GM19328 (cell line): Measurements from ENCODE around the gene OOSP4B.
"Not testable (repeated sequence)": the region's sequence is repeated elsewhere in the genome, so short reads cannot be mapped to it uniquely, and the experiment has no call there.

Experiments used
- ATAC-seq: cut with Tn5 transposase; IDR thresholded peaks from one replicate; pipeline ENCODE4 v1.9.1; 2021; ENCODE audit warnings: mild to moderate bottlenecking, moderate library complexity; ENCODE audit not compliant: unreplicated experiment

OOSP4B gene

DNA sequence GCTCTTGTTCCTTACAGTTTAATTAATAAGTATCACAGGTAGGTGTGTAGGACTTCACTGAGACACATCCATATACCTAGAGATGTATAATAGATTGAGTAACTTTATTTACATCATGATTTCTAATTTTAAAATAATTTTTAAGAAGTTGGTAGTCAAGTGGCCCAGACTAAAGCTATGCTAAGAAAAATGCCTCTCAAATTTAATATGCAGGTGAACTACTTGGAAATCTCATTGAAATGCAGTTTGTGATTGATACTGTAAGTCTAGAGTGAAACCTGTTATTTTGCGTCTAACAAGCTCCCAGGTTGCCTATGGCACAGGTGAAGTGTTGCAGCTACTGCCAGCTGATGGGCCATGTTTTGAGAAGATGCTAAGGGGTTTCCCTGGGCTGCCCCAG, at the start of gene OOSP4B:
Gene OOSP4B, plus strand, starts transcription at position 301 of the 400 bp plus-strand sequence.
- ATAC-seq: no peak

DNA sequence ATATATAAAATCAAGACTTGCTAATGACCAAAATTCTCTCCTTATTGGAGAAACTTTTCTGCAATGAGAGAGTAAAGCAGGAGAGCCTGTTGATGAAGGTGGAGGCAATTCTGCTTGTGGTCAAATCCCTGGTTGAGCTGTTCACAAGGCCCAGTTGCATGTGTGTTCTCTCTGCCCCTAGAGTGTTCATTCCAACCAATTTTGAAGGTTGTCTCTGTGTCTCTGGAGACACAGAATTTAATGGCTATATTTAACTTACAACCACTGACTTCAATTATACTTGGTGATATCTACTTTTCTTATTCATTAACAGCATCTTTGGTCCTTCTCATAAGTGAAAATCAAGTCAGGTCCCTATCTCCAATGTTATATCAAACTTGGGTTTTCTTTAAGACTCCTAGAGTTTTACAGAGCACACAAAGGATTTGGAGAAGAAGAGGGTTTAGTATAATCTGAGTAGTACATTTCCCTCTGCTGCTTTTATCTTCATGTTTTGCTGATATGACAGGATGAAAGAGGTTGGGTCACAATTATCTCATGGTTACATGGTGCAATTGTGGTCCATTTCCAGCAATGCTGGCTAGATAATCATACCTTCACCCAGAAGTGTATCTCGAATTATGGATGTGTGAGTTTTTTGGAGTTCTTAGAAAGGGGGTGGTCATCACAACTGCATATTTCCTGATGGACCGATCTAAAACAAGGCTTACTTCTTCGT, 49.1 kb upstream of the OOSP4B start:
- no peak for ATAC-seq

DNA sequence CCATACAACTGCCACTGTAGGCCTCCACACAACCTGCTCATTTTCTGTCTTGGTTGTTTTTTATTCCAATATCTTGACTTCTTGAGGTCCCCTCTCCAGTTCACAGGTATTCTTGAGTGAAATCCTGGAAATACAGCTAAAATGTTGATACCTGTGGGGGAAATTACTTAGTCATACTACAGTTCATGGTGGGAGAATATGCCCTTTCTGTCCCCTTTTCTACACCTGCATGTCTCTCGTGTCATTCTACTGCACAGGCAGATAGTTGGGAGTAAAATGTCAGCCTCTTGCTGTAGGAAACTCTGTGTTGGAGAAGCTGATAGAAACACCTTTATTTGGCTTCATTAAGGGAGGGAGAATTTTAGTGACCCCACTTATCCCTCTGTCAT, 48.6 kb upstream of the OOSP4B start:
- no peak for ATAC-seq

DNA sequence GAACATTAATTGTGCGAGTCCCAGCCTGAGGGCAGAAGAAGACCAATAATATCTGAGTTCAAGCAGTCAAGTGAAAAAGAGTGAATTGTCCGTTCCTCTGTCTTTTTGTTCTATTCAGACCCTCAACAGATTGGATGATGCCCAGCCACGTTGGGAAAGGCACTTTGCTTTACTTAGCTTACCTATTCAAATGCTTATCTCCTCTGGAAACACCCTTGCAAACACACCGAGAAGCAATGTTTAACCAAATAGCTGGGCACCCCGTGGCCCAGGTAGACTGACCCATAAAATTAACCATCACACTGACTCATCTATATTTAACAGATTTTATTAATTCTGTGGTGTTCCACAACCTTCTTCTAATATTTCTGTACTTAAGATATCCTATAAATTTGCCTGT, 43.9 kb upstream of the OOSP4B start:
- no peak for ATAC-seq

DNA sequence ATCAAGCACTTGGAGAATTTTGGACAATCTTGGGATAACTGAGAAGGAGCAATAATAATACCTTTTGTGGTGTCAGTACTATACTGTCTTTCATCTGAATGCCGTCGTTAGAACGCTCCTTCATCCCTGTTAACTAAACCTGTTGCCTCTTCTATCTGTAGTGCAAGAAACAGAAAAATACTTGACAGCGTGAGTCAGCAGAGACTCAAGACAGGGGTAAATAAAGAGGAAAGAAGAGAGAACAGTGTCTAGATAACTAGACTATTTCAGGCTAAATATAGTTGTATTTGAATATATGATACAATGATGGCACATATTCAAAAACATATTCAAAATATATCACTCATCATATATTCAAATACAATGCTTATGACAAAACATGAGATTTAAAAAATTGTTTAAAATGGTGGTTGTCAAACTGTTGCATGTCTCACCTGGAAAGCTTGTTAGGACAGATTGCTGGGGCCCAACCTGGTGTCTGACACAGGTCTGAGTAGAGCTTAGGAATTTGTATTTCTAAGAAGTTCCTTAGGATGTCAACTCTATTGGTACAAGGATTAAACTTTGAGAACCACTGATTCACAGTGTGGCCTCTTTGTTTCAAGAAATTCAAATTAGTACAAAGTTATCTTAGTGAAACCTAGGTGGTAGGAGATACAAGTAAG, 35.7 kb upstream of the OOSP4B start:
- ATAC-seq: no peak

DNA sequence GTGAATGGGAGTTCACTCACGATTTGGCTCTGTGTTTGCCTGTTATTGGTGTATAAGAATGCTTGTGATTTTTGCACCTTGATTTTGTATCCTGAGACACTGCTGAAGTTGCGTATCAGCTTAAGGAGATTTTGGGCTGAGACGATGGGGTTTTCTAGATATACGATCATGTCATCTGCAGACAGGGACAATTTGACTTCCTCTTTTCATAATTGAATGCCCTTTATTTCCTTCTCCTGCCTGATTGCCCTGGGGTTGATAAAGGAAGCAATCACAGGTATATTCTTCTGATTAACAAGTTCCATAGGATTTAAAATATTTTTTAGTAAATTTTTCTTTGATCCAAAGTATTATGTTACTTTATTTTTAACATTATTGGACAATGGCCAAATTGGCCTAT, 34.9 kb upstream of the OOSP4B start:
- not testable (repeated sequence) for ATAC-seq

DNA sequence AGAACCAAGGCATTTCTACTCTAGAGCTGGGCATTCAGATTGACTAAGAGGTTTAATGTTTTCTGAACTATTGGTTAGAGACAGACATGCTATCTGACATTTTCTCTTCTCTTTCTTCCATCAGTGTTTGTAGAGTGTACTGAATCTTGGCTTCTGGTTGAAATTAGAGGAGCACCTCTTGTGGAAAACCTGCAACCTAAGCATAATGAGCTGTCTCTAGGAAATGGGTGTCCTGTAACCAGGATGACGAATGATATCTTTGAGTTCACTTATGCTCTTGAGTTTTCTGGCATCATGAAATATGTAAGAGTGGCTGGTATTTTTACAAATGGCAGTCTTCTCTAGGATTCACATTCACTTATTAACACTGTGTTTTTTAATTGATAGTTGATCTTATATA, 33.8 kb upstream of the OOSP4B start:
- ATAC-seq: no peak

DNA sequence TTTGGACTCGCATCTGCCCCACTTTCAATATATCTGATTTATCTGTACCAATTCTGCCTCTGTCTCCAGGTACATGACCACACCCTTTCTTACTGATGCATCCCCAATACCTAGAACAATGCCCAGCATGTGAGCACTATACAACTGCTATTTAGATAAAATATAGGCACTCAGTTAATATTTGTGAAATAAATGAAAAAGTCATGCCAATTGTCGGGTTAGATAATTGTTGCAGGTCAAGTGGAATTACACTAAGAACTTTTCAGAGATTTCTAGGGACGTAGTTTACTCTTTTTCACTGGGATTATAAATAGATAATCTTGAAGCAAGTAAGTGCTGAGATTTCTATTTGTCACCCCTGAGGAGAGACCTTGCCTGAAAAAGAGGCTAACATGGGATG, 32.6 kb upstream of the OOSP4B start:
- ATAC-seq: no peak

DNA sequence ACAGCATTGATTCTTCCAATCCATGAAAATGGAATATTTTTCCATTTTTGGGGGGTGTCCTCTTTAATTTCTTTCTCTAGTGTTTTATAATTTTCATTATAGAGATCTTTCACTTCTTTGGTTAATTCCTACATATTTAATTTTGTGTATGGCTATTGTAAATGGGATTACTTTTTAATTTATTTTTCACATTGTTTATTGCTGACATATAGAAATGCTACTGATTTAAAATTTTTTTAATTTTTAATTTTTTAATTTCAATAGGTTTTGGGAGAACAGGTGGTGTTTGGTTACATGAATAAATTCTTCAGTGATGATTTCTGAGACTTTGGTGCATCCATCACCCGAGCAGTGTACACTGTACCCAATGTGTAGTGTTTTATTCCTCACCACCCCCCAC, 26.6 kb upstream of the OOSP4B start:
- no peak for ATAC-seq

DNA sequence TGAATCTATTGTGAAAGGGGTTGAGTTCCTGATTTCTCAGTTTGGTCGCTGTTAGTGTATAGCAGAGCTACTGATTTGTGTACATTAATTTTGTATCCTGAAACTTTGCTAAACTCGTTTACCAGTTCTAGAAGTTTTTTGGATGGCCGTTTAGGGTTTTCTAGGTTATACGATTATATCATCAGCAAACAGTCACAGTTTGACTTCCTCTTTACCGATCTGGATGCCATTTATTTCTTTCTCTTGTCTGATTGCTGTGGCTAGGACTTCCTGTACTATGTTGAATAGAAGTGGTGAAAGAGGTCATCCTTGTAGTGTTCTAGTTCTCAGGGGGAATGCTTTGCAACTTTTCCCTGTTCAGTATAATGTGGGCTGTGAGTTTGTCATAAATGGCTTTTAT, 24.6 kb upstream of the OOSP4B start:
- no peak for ATAC-seq

DNA sequence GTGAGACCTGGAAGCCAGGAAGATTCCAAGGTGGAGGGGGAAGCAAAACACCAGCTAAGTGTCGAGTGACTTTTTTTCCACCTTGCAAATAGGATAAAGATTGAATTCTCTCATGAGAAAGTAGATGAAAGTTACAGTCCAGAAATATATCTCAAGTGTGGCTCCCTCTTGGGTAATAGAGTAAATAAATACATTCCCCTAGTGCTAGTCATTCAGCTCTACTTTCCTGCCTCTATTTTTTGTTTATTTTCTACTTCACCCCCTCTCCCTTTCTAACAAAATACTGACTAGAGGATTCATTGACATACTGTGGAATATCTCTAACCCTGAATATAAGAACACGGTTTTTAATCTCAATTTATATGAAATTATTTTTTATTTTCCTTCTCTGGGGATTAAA, 19.2 kb upstream of the OOSP4B start:
- ATAC-seq: no peak

DNA sequence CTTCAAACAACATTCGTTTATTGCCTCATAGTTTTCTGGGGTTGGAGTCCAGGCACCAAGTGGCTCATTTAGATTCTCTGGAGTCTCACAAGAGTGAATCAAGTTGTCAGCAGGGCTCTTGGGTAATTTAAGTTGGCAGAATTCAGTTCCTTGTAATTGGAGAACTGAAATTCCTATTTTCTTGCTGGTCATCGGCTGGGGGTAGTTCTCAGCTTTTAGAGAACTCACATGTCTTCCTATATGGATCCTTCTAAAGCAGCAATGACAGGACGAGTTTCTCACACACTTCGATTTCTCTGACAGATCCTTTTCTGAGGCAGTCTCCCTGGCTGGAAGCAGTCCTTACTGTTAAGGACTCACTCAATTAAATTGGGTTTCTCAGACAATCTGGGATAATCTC, 17.3 kb upstream of the OOSP4B start:
- no peak for ATAC-seq

DNA sequence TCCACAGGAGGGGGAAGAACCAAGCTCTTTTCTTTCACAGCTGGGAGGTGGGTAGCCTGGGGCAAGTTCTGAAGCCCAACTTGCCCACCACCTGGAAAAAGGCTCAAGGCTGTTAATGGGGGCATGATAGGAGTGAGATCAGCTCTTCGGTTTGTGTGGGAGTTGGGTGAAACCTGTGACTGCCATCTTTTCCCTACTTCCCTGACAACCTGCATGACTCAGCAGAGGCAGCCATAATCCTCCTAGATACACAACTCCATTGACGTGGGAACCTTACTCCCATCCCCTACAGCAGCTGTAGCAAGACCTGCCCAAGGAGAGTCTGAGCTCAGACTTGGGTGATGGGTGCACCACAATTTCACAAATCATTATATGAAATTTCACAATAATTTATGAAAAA, 13.3 kb upstream of the OOSP4B start:
- no peak for ATAC-seq

DNA sequence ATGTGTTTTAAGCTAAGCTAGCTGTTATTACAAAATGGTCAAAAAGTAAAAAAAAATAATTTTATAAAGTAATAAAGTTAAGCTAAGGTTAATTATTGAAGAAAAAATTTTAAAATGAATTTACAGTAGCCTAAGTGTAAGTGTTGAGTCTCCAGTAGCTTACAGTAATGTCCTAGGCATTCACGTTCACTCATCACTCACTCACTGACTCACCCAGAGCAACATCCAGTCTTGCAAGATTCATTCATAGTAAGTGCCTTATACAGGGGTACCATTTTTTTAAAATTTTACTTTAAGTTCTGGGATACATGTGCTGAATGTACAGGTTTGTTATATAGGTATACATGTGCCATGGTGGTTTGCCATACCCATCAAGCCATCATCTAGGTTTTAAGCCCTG, 11.6 kb upstream of the OOSP4B start:
- ATAC-seq: no peak

DNA sequence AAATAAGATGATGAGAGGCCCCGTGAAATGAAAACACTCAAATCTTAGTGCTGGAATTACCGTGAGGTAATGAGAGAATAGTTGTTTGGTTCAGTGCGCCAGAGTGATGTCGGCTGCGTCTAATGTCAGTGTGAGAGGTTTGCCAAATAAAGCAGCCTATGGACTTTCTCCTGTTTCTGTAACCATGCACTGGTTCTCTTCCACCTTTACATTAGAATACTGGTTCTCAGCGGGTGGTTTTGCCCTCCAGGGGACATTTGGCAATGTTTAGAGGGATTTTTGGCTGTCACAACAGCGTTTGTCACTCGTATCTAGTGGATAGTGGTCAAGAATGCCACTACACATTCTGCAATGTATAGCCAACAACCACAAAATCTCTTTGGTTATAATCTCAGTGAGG, 1.1 kb downstream of the OOSP4B start:
- ATAC-seq: no peak

DNA sequence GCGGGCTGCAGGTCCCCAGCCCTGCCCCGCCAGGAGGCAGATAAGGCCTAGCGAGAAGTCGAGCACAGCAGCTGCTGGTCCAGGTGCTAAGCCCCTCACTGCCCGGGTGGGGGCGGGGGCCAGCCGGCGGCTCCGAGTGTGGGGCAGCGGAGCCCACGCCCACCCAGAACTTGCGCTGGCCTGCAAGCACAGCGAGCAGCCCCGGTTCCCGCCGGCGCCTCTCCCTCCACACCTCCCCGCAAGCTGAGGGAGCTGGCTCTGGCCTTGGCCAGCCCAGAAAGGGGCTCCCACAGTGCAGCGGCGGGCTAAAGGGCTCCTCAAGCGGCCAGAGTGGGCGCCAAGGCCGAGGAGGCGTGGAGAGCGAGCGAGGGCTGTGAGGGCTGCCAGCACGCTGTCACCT, 3.4 kb downstream of the OOSP4B start:
- ATAC-seq: not testable (repeated sequence)

DNA sequence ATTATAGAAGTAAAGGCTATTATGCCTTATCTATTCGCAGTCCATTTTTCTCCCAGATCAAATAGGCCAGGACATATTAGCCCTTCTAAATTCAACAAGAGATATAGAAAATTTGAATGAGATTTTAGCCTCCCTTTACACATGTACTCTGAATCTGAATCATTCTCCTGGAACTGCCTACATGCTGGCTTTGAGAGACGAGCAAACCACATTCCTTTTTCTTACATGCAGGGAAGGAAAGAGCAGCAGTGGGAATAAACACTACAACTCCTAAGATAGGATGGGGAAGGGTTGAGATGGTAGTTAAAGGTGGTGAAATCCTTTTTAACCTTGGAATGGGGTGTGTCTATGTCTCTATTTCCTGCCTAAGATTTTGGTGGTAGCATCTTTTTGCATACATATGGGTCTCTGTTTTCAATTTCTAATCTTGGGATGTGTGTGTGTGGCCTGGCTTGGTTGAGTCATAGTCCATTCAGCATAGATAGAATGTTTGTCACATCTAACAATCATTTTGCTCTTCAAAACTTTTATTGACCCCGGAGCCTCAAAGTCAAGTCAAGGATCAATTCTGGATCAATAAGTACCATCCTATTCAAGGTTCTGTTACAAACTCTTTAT, 12.1 kb downstream of the OOSP4B start:
- ATAC-seq: no peak

DNA sequence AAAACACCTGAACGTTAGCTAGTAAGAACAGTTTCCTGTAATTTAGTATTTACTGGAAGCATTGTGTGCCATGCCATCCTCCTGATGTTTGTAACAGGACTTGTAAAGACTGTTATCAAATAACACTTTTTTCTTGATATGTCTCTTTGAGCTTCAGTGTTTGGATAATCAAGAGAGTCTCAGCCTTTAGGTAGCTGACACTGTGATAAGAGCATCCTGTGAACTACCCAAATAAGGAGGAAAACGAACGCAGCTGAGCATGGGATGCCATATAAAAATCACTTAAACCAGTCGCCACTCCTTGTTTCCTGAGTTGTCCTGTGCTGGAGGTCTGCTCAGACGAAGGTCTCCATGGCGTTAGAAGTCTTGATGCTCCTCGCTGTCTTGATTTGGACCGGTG, 23.1 kb downstream of the OOSP4B start, which contains the start of gene OOSP2:
Gene OOSP2, plus strand, starts transcription at position 301 of the 400 bp plus-strand sequence. Its CDS starts 51 bp downstream, at position 352.
- no peak for ATAC-seq

DNA sequence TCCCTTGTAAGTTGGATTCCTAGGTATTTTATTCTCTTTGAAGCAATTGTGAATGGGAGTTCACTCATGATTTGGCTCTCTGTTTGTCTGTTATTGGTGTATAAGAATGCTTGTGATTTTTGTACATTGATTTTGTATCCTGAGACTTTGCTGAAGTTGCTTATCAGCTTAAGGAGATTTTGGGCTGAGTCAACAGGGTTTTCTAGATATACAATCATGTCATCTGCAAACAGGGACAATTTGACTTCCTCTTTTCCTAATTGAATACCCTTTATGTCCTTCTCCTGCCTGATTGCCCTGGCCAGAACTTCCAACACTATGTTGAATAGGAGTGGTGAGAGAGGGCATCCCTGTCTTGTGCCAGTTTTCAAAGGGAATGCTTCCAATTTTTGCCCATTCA, 33.4 kb downstream of the OOSP4B start:
- ATAC-seq: not testable (repeated sequence)

DNA sequence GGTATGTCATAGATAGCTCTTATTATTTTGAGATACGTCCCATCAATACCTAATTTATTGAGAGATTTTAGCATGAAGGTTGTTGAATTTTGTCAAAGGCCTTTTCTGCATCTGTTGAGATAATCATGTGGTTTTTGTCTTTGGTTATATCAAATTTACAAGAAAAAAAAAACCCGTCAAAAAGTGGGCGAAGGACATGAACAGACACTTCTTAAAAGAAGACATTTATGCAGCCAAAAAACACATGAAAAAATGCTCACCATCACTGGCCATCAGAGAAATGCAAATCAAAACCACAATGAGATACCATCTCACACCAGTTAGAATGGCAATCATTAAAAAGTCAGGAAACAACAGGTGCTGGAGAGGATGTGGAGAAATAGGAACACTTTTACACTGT, 33.9 kb downstream of the OOSP4B start:
- not testable (repeated sequence) for ATAC-seq

DNA sequence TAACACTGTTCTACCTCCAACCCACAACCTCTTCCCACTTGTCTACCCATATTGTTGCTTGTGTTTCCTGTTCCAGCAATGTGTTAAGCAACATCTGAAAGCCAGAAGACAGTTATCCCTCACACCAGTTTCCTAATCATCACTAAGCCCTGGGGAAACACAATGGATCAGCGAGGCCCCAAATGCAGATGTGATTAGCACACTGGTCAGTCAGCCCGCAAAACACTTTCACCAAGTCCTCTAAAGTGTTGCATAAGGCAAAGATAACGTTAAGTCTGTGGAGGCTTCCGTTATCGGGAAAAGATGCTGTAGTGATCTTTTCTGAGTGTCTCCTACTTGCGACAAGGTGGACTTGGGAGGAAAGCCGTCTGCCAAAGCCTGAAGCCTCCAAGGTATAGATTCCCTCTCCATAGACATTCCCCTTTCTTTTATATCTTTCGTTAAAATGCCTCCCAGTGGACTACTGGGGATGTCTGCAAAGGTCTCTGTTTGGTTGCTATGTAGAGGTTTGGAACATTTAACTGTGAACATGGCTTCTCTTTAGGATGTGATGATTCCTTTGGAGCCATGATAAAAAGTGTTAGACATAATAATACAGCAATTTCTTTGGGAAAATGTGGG, 39.5 kb downstream of the OOSP4B start, which contains the start of gene MS4A3:
Gene MS4A3, plus strand, starts transcription at position 317 of the 621 bp plus-strand sequence. CDS start 4,496 bp downstream, outside the sequence.
- ATAC-seq: no peak

DNA sequence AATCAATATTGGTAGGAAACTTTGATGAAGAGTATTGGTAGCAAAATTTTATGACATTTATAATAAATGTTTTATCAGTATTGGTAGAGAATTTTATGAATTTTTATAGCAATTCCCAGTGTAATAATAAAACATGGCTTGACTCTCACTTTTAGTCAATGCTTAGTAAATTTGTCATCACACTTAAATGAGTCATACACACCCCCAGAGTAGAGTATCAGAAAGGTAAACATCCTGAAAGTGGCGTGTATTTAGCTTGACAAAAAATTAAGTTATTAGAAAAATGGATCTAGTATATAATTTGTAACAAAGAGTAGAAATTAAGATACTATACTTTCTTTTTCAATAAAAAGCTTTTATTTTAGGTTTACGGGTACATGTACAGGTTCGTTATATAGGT, 42.1 kb downstream of the OOSP4B start:
- ATAC-seq: no peak
